SK-N-SH (cell line): ENCODE data around the gene ING2. TPM values are rescaled to one million over a fixed set of nuclear protein-coding genes. Genes with fewer than 3 reads are reported as not detected.

Experiments used
- CTCF ChIA-PET: fragments of 300-600, 350-600 bp; formaldehyde crosslinking; extraction: SDS; loops from one replicate; lab custom pipeline; 2021; lab: Yijun Ruan, JAX
- POLR2A ChIA-PET: fragments of 350-600 bp; sonication (Branson Sonifier 250); formaldehyde crosslinking; extraction: SDS; loops from one replicate; lab custom pipeline; 2020; ENCODE audit warnings: antibody characterized with exemption, inconsistent platforms; lab: Yijun Ruan, JAX
- DNase-seq: peaks from one replicate; pipeline ENCODE4 v3.0.0; 2012
- H2AFZ ChIP-seq: fragments of 200-600 bp; sonication (generic); 2 replicates; pipeline ENCODE4 v1.8.1; 2016; ENCODE audit warnings: antibody characterized with exemption, mild to moderate bottlenecking, low read depth
- H3F3A ChIP-seq: fragments of 200-600 bp; sonication (generic); replicated peaks from 2 replicates; pipeline ENCODE3; 2016; ENCODE audit warnings: antibody characterized with exemption, mild to moderate bottlenecking; ENCODE audit not compliant: insufficient read depth
- H3K27ac ChIP-seq, 2 experiments: fragments of 200-500 bp in 1 of 2; fragments of 200-600 bp in 1 of 2; sonication (Bioruptor generic) in 1 of 2; sonication (generic), shearing (Covaris generic) in 1 of 2; 2 replicates each; pipeline versions ENCODE4 v1.5.1 to v1.6.1; 2014 to 2016; ENCODE audit warnings: low read depth in 2 of 2, inconsistent platforms in 1 of 2, low read length in 1 of 2, mild to moderate bottlenecking in 1 of 2, mixed read lengths in 1 of 2
- H3K27me3 ChIP-seq: fragments of 200-600 bp; sonication (generic), shearing (Covaris generic); 2 replicates; pipeline ENCODE4 v1.6.1; 2016; ENCODE audit warnings: mixed run types; ENCODE audit not compliant: insufficient read depth
- H3K36me3 ChIP-seq, 2 experiments: fragments of 200-500 bp in 1 of 2; fragments of 200-600 bp in 1 of 2; sonication (Bioruptor generic) in 1 of 2; sonication (generic) in 1 of 2; replicated peaks in 1 of 2; 2 replicates each; pipeline versions ENCODE3 to v1.5.1; 2014 to 2016; ENCODE audit warnings: low read length in 1 of 2, mild to moderate bottlenecking in 1 of 2; ENCODE audit not compliant: insufficient read depth in 2 of 2, control insufficient read depth in 1 of 2
- H3K4me1 ChIP-seq, 2 experiments: fragments of 200-500 bp in 1 of 2; fragments of 200-600 bp in 1 of 2; sonication (Bioruptor generic) in 1 of 2; sonication (generic), shearing (Covaris generic) in 1 of 2; 2 replicates each; pipeline versions ENCODE4 v1.5.1 to v1.6.1; 2014 to 2016; ENCODE audit warnings: low read depth in 1 of 2, low read length in 1 of 2, mixed run types in 1 of 2; ENCODE audit not compliant: insufficient read depth in 2 of 2, control insufficient read depth in 1 of 2
- H3K4me2 ChIP-seq: fragments of 200-600 bp; sonication (generic), shearing (Covaris generic); 2 replicates; pipeline ENCODE4 v1.6.1; 2017; ENCODE audit warnings: mixed run types
- H3K4me3 ChIP-seq, 2 experiments: fragments of 200-500 bp in 1 of 2; fragments of 200-600 bp in 1 of 2; sonication (Bioruptor generic) in 1 of 2; sonication (generic), shearing (Covaris generic) in 1 of 2; 2 replicates each; pipeline versions ENCODE4 v1.5.1 to v1.8.1; 2014 to 2016; ENCODE audit warnings: low read depth in 2 of 2, inconsistent platforms in 1 of 2, low read length in 1 of 2, mild to moderate bottlenecking in 1 of 2, mixed read lengths in 1 of 2, moderate library complexity in 1 of 2
- H3K79me2 ChIP-seq: fragments of 200-600 bp; sonication (generic); 2 replicates; pipeline ENCODE4 v1.8.1; 2017; ENCODE audit warnings: mild to moderate bottlenecking; ENCODE audit not compliant: insufficient read depth
- H3K9ac ChIP-seq: fragments of 200-600 bp; sonication (generic); 2 replicates; pipeline ENCODE4 v1.6.1; 2017; ENCODE audit warnings: mixed run types
- H3K9me2 ChIP-seq: fragments of 200-600 bp; sonication (generic); 2 replicates; pipeline ENCODE4 v1.6.1; 2017; ENCODE audit warnings: mixed run types
- H3K9me3 ChIP-seq: fragments of 200-600 bp; sonication (generic); 2 replicates; pipeline ENCODE4 v1.6.1; 2017; ENCODE audit warnings: mixed run types, mild to moderate bottlenecking, moderate library complexity
- H4K20me1 ChIP-seq: fragments of 200-600 bp; sonication (generic); 2 replicates; pipeline ENCODE4 v1.6.1; 2017; ENCODE audit warnings: mild to moderate bottlenecking, mixed run types; ENCODE audit not compliant: insufficient read depth
- CTCF ChIP-seq: fragments of 200-600 bp; sonication (generic); IDR thresholded peaks from 2 replicates; pipeline ENCODE4 v1.6.1; 2017; ENCODE audit warnings: antibody characterized with exemption, mild to moderate bottlenecking, moderate library complexity
- FOSL2 ChIP-seq: IDR thresholded peaks from 2 replicates; pipeline ENCODE4 v1.4.0; 2012; ENCODE audit warnings: low read depth, mild to moderate bottlenecking, moderate library complexity, borderline replicate concordance
- FOXM1 ChIP-seq: IDR thresholded peaks from 2 replicates; pipeline ENCODE4 v1.4.0; 2012; ENCODE audit warnings: low read depth, mild to moderate bottlenecking
- GATA2 ChIP-seq: sonication (generic); formaldehyde crosslinking; IDR thresholded peaks from 2 replicates; pipeline ENCODE4 v1.5.0; 2020; ENCODE audit warnings: mild to moderate bottlenecking, missing genetic modification reagents
- IRF3 ChIP-seq: fragments of 150-350 bp; IDR thresholded peaks from 2 replicates; pipeline ENCODE4 v1.6.1; 2016; ENCODE audit warnings: mild to moderate bottlenecking, low read depth, low read length
- JUND ChIP-seq: IDR thresholded peaks from 2 replicates; pipeline ENCODE4 v1.4.0; 2012
- MAX ChIP-seq: IDR thresholded peaks from 2 replicates; pipeline ENCODE4 v1.4.0; 2012; ENCODE audit warnings: low read depth
- MXI1 ChIP-seq: IDR thresholded peaks from 2 replicates; pipeline ENCODE4 v1.6.1; 2012; ENCODE audit warnings: mild to moderate bottlenecking, low read depth, low read length, improper control_type of control experiment
- NFIC ChIP-seq: IDR thresholded peaks from 2 replicates; pipeline ENCODE4 v1.4.0; 2012; ENCODE audit warnings: borderline replicate concordance
- POLR2AphosphoS5 ChIP-seq: IDR thresholded peaks from 2 replicates; pipeline ENCODE4 v1.6.1; 2012; ENCODE audit warnings: low read depth, low read length
- RFX5 ChIP-seq: IDR thresholded peaks from 2 replicates; pipeline ENCODE4 v1.6.1; 2012; ENCODE audit warnings: mild to moderate bottlenecking, improper control_type of control experiment, low read length
- RXRA ChIP-seq: IDR thresholded peaks from 2 replicates; pipeline ENCODE4 v1.4.0; 2012; ENCODE audit warnings: low read depth, mild to moderate bottlenecking, borderline replicate concordance
- SIN3A ChIP-seq: IDR thresholded peaks from 2 replicates; pipeline ENCODE4 v1.6.1; 2012; ENCODE audit warnings: low read depth, mild to moderate bottlenecking, low read length, moderate library complexity, borderline replicate concordance
- SMC3 ChIP-seq: IDR thresholded peaks from 2 replicates; pipeline ENCODE4 v1.6.1; 2012; ENCODE audit warnings: low read depth, low read length, improper control_type of control experiment
- TAF1 ChIP-seq: IDR thresholded peaks from 2 replicates; pipeline ENCODE4 v1.6.1; 2012; ENCODE audit warnings: low read depth, mild to moderate bottlenecking, low read length, moderate library complexity, borderline replicate concordance
- TCF12 ChIP-seq: IDR thresholded peaks from 2 replicates; pipeline ENCODE4 v1.4.0; 2012
- TEAD4 ChIP-seq: IDR thresholded peaks from 2 replicates; pipeline ENCODE4 v1.4.0; 2012; ENCODE audit warnings: mild to moderate bottlenecking, borderline replicate concordance; ENCODE audit not compliant: insufficient read depth
- USF1 ChIP-seq: IDR thresholded peaks from 2 replicates; pipeline ENCODE4 v1.4.0; 2012; ENCODE audit warnings: low read depth, borderline replicate concordance
- USF2 ChIP-seq: fragments of 150-350 bp; IDR thresholded peaks from 2 replicates; pipeline ENCODE4 v1.6.1; 2017; ENCODE audit warnings: antibody characterized with exemption, low read length, low read depth, borderline replicate concordance
- ZBTB33 ChIP-seq: IDR thresholded peaks from 2 replicates; pipeline ENCODE4 v1.4.0; 2012; ENCODE audit warnings: low read depth, borderline replicate concordance
- WGBS: methylation state at CpG from one replicate; pipeline ENCODE4 v1.1.6; 2017; ENCODE audit warnings: low lambda C conversion rate; 5-methylcytosine and 5-hydroxymethylcytosine counted together
- polyA plus RNA-seq, 3 experiments: library from polyadenylated mRNA; depleted of rRNA; stranded (reverse); fragments of >200 nt; gene quantifications; 2 replicates each; pipeline ENCODE4 v1.2.3, GENCODE V29; 2012

Gene ING2
- polyA plus RNA-seq, 1 of the 3 experiments (the other 2 are of a cell fraction): 15.1 TPM

- no peak for DNase-seq
- no peak overlapping the region for H2AFZ ChIP-seq
- peaks cover 4% of the 10 kb centered on the region for H3F3A ChIP-seq
- no peaks in the 10 kb centered on the region for H3K79me2 ChIP-seq
- H3K9me2 ChIP-seq: no peaks in the 10 kb centered on the region
- no peak for TF ChIP-seq USF1
- TF ChIP-seq JUND: no peak
- no peak for TF ChIP-seq IRF3
- no peak for TF ChIP-seq TCF12
- TF ChIP-seq SMC3: no peak
- TF ChIP-seq SIN3A: no peak
- TF ChIP-seq FOXM1: no peak
- TF ChIP-seq TEAD4: no peak
- no peak for TF ChIP-seq MAX
- TF ChIP-seq NFIC: no peak
- TF ChIP-seq FOSL2: no peak
- TF ChIP-seq MXI1: no peak
- TF ChIP-seq USF2: no peak
- TF ChIP-seq ZBTB33: no peak
- TF ChIP-seq RFX5: no peak
- no peak for TF ChIP-seq GATA2 (CRISPR knock-in tag)
- no peak for TF ChIP-seq RXRA
- TF ChIP-seq CTCF: no peak
- TF ChIP-seq POLR2AphosphoS5: no peak
- no peak for TF ChIP-seq TAF1
- WGBS: 72% methylated on average over 3 of the region's 3 CpGs
- no peak overlapping the region for H3K4me2 ChIP-seq
- ChIA-PET POLR2A (no interaction called here), CTCF (interaction anchor here (0.9 kb wide), 1 partner anchor 10 kb away, joined by 3 read pairs; no protein-coding TSS in a partner anchor)
- H3K9ac ChIP-seq: no peak overlapping the region
- no peaks in the 10 kb centered on the region for H3K36me3 ChIP-seq
- H3K27ac ChIP-seq: no peak overlapping the region
- H3K9me3 ChIP-seq: no peaks in the 10 kb centered on the region
- no peak overlapping the region for H3K4me3 ChIP-seq
- no peaks in the 10 kb centered on the region for H4K20me1 ChIP-seq
- no peaks in the 10 kb centered on the region for H3K4me1 ChIP-seq
- no peaks in the 10 kb centered on the region for H3K27me3 ChIP-seq
These were observed 12.1 kb upstream of the ING2 start for GRCh38 chr4:183492791-183493222.
